Measurements from ENCODE around the gene SGCD.

GRCh38 chr5:156411185-156411613 lies 84.2 kb downstream of the SGCD start:
- TF ChIP-seq TAF1 (IDR thresholded peaks at IDR 0.05; ENCODE audit: low read depth, low read length) (no peak), POLR2A (IDR thresholded peaks at IDR 0.05; ENCODE audit: low read depth, low read length) (no peak), POU2F2 (IDR thresholded peaks at IDR 0.05; ENCODE audit: low read depth, low read length) (no peak), SPI1 (IDR thresholded peaks at IDR 0.05; ENCODE audit: low read depth, low read length) (no peak)

Data from GM12891 (cell line).